ENCODE results near the gene MORN1. TPM values are rescaled to one million over a fixed set of nuclear protein-coding genes. Genes with fewer than 3 reads are reported as not detected.

The MORN1 gene
- total and polyA plus RNA-seq, 10 of the 15 experiments (the other 5 are each of a cell fraction or from before 2014, with no cell fraction given): 0.76 to 7.9 (median 5.5) TPM

GRCh38 chr1:2400576-2400909, 9.2 kb upstream of the MORN1 start (continued):
- TF ChIP-seq, protein P1, sequence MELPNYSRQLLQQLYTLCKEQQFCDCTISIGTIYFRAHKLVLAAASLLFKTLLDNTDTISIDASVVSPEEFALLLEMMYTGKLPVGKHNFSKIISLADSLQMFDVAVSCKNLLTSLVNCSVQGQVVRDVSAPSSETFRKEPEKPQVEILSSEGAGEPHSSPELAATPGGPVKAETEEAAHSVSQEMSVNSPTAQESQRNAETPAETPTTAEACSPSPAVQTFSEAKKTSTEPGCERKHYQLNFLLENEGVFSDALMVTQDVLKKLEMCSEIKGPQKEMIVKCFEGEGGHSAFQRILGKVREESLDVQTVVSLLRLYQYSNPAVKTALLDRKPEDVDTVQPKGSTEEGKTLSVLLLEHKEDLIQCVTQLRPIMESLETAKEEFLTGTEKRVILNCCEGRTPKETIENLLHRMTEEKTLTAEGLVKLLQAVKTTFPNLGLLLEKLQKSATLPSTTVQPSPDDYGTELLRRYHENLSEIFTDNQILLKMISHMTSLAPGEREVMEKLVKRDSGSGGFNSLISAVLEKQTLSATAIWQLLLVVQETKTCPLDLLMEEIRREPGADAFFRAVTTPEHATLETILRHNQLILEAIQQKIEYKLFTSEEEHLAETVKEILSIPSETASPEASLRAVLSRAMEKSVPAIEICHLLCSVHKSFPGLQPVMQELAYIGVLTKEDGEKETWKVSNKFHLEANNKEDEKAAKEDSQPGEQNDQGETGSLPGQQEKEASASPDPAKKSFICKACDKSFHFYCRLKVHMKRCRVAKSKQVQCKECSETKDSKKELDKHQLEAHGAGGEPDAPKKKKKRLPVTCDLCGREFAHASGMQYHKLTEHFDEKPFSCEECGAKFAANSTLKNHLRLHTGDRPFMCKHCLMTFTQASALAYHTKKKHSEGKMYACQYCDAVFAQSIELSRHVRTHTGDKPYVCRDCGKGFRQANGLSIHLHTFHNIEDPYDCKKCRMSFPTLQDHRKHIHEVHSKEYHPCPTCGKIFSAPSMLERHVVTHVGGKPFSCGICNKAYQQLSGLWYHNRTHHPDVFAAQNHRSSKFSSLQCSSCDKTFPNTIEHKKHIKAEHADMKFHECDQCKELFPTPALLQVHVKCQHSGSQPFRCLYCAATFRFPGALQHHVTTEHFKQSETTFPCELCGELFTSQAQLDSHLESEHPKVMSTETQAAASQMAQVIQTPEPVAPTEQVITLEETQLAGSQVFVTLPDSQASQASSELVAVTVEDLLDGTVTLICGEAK (IDR thresholded peaks at IDR 0.05; ENCODE audit: borderline replicate concordance): no peak
- no peak for TF ChIP-seq BHLHE40 (IDR thresholded peaks at IDR 0.05; ENCODE audit: borderline replicate concordance in 1 of 2, low read depth in 2 of 2, low read length in 1 of 2)
- no peak for TF ChIP-seq RAD51 (IDR thresholded peaks at IDR 0.05)
- no peak for TF ChIP-seq ESRRA (IDR thresholded peaks at IDR 0.05; ENCODE audit: low read length)

GRCh38 chr1:2399890-2400575, 8.7 kb upstream of the MORN1 start:
- no peak for DNase-seq (ENCODE audit: low read depth, low spot score)
- TF ChIP-seq FOXM1 (IDR thresholded peaks at IDR 0.05; ENCODE audit: low read depth, low read length) (no peak), WRNIP1 (IDR thresholded peaks at IDR 0.05; ENCODE audit: borderline replicate concordance, low read depth, low read length) (no peak), MTA2 (IDR thresholded peaks at IDR 0.05; ENCODE audit: low read depth) (no peak), RUNX3 (IDR thresholded peaks at IDR 0.05; ENCODE audit: low read length) (no peak), JUNB (IDR thresholded peaks at IDR 0.05) (no peak), GABPA (IDR thresholded peaks at IDR 0.05; ENCODE audit: low read depth) (no peak), PRDM15 (CRISPR knock-in tag; IDR thresholded peaks at IDR 0.05) (no peak), RAD21 (IDR thresholded peaks at IDR 0.05; ENCODE audit: insufficient read depth, low read depth, low read length) (no peak), CHD4 (IDR thresholded peaks at IDR 0.05) (no peak), IRF4 (IDR thresholded peaks at IDR 0.05; ENCODE audit: low read depth, low read length) (no peak), ZNF622 (IDR thresholded peaks at IDR 0.05) (no peak)
- peaks cover 6% of the 10 kb centered on the region for H3K79me2 ChIP-seq (ENCODE audit: control insufficient read depth, insufficient read depth, low read length)
- FAIRE-seq: no peak
- no peak overlapping the region for H2AFZ ChIP-seq (ENCODE audit: control insufficient read depth, low read depth, low read length)
- intact Hi-C loops (cut with micrococcal nuclease; ENCODE audit: unreplicated experiment): no loop called here
- H3K27ac ChIP-seq (ENCODE audit: control insufficient read depth, insufficient read depth): no peak overlapping the region
- no peak overlapping the region for H3K4me2 ChIP-seq (ENCODE audit: control insufficient read depth, insufficient read depth)
- BruUV-seq (replicated peaks): no TSS peak
- POLR2A ChIA-PET: no interaction called here
- H4K20me1 ChIP-seq (ENCODE audit: control insufficient read depth, insufficient read depth): no peaks in the 10 kb centered on the region
- H3K9me3 ChIP-seq (replicated peaks; ENCODE audit: control insufficient read depth, insufficient read depth, low read length): no peaks in the 10 kb centered on the region
- RAD21 ChIA-PET (ENCODE audit: unreplicated experiment): no interaction called here
- WGBS (ENCODE audit: insufficient coverage, insufficient replicate concordance, low lambda C conversion rate, missing lambda C conversion rate): 89% methylated on average over 22 of the region's 22 CpGs
- CTCF ChIA-PET: no interaction called here
- H3K9ac ChIP-seq (ENCODE audit: control insufficient read depth, insufficient read depth, low read length): no peak overlapping the region
- SMC1A ChIA-PET (ENCODE audit: uncharacterized antibody, unreplicated experiment): no interaction called here
- no peaks in the 10 kb centered on the region for H3K27me3 ChIP-seq (replicated peaks in 1 of 2; ENCODE audit: control insufficient read depth in 2 of 2, insufficient read depth in 2 of 2, low read length in 1 of 2)
- H3K4me3 ChIP-seq: no peak overlapping the region
- in situ Hi-C loops (cut with MboI): no loop called here
- ATAC-seq: no peak
- peaks cover 23 to 38% of the 10 kb centered on the region in 2 experiments for H3K36me3 ChIP-seq (ENCODE audit: control insufficient read depth in 2 of 2, insufficient read depth in 2 of 2, low read length in 1 of 2)
- no peaks in the 10 kb centered on the region for H3K4me1 ChIP-seq (ENCODE audit: control insufficient read depth, insufficient read depth, low read length)

Data from GM12878 (cell line).